Measurements from ENCODE around the gene SPDYE4.
"Not testable (repeated sequence)": the region's sequence is repeated elsewhere in the genome, so short reads cannot be mapped to it uniquely, and the experiment has no call there.

The SPDYE4 gene

GRCh38 chr17:8758137-8758596, at the start of gene SPDYE4:
Gene SPDYE4, minus strand, starts transcription at chr17:8758546. Its CDS starts 164 bp downstream, at chr17:8758382.
- DNase-seq = no peak

- DNase-seq = no peak
Measured at GRCh38 chr17:8806926-8807550, 48.7 kb upstream of the SPDYE4 start.

GRCh38 chr17:8806253-8806925, 48.0 kb upstream of the SPDYE4 start:
- no peak for DNase-seq

- not testable (repeated sequence) for DNase-seq
Measured at GRCh38 chr17:8805396-8805795, 47.0 kb upstream of the SPDYE4 start.

- DNase-seq = no peak
Measured at GRCh38 chr17:8803531-8804420, 45.4 kb upstream of the SPDYE4 start.

- no peak for DNase-seq
Measured at GRCh38 chr17:8801135-8801840, 42.9 kb upstream of the SPDYE4 start.

GRCh38 chr17:8800656-8801055, 42.3 kb upstream of the SPDYE4 start:
- DNase-seq = no peak

- no peak for DNase-seq
Measured at GRCh38 chr17:8799570-8800212, 41.3 kb upstream of the SPDYE4 start.

GRCh38 chr17:8798846-8799569, 40.7 kb upstream of the SPDYE4 start, which contains the start of gene MFSD6L:
Gene MFSD6L, minus strand, starts transcription at chr17:8799365. Its CDS starts 245 bp downstream, at chr17:8799120.
- no peak for DNase-seq

- no peak for DNase-seq
Measured at GRCh38 chr17:8798176-8798845, 40.0 kb upstream of the SPDYE4 start.

- DNase-seq = no peak
Measured at GRCh38 chr17:8797621-8798175, 39.4 kb upstream of the SPDYE4 start.

- DNase-seq = no peak
Measured at GRCh38 chr17:8794636-8795035, 36.3 kb upstream of the SPDYE4 start.

- no peak for DNase-seq
Measured at GRCh38 chr17:8793649-8794048, 35.3 kb upstream of the SPDYE4 start.

GRCh38 chr17:8792646-8793045, 34.3 kb upstream of the SPDYE4 start:
- DNase-seq = no peak

GRCh38 chr17:8791910-8792270, 33.5 kb upstream of the SPDYE4 start:
- no peak for DNase-seq

GRCh38 chr17:8791248-8791909, 33.0 kb upstream of the SPDYE4 start:
- DNase-seq = no peak

- DNase-seq = no peak
Measured at GRCh38 chr17:8789743-8790142, 31.4 kb upstream of the SPDYE4 start.

GRCh38 chr17:8788998-8789397, 30.7 kb upstream of the SPDYE4 start:
- no peak for DNase-seq

GRCh38 chr17:8785547-8786413, 27.4 kb upstream of the SPDYE4 start:
- DNase-seq = no peak
